Neural progenitor cell (in vitro differentiated cells): ENCODE measurements around the gene CACNA1E.

Source experiments
- CTCF ChIP-seq: fragments of 200-600 bp; sonication (generic); IDR thresholded peaks from 2 replicates; pipeline ENCODE4 v1.5.1; 2017; ENCODE audit warnings: antibody characterized with exemption, mild to moderate bottlenecking
- EZH2 ChIP-seq: fragments of 200-600 bp; sonication (generic); IDR thresholded peaks from 2 replicates; pipeline ENCODE4 v1.6.1; 2017; ENCODE audit warnings: antibody characterized with exemption, mild to moderate bottlenecking, moderate library complexity

DNA sequence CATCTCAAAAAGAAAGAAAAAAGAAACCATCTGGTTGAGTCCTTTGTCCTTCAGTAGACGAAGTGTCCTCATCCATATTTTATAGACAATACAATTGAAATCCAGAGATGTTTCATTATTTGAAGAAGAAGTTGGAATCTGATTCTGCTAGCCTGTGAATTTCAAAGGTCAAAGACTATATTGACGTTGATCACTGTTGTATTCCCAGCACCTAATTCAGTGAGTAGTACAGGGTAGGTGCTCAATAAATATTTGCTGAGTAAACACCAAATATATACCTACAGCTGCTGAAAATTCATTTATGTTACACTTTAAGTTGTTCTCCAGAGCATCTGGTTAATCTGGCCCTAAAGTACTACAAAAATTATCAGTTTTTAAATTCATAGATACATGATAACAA, 135.2 kb downstream of the CACNA1E start:
- TF ChIP-seq EZH2 (no peak), CTCF (no peak)
